ENCODE results near the gene CNPPD1.
"Not testable (repeated sequence)": the region's sequence is repeated elsewhere in the genome, so short reads cannot be mapped to it uniquely, and the experiment has no call there.

CNPPD1 gene

DNA sequence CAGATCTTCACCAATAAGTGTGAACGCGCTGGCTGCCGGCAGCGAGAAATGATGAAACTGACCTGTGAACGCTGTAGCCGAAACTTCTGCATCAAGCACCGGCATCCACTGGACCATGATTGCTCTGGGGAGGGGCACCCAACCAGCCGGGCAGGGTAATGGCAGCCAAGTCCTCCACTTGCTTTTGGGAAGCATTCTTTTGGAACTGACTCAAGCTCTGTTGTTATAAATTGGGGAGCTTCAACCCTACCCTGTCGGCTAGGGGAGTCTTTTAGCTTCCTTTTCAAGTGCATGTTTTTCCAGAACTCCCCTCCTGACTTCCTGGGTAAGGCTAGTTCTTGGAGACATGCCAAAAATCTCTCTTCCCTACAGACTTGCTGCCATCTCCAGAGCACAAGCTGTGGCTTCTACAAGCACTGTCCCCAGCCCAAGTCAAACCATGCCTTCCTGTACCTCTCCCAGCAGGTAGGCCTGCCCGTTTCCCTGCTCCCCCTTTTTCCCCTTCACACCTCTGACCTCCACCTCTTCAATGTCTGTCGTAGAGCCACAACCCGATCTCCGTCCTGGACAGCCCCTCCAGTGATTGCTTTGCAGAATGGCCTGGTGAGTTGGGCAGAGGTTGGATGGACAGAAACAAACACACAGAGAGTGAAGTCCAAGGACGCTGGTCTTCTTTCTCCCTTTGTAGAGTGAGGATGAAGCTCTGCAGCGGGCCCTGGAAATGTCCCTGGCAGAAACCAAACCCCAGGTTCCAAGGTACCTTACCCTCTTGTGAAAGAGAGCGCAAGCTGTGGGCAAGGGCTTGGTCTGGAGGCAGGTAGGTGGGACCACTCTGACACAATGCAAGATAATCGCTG, 31.4 kb upstream of the CNPPD1 start:
- no peak for DNase-seq (ENCODE audit: low spot score)

DNA sequence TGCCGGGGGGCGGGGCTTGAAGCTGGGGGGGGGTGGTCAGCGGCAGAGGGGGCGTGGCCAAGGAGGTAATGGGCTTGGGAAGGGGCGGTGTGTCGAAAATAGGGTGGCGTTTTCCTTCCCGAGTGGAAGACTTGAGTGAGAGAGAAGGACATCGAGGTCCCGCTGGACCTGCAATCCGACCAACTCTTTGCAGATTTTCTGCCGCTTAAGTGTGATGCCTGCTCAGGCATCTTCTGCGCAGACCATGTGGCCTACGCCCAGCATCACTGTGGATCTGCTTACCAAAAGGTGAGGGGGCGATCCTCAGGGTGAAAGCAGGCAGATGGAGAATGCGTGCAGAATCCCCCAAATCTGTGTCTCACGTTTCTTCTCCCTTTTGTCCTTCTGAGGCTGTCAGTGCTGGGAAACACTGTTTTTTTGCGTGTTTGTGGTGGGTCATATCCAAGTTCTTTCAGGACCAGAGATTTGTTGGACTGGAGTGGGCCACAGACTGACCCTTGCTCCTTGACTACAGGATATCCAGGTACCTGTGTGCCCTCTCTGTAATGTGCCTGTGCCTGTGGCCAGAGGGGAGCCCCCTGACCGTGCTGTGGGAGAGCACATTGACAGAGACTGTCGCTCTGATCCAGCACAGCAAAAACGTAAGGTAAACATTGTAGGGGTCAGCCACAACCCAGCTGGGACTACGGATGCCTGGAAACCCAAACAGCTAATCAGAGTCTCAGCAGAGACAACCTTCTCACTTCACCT, 30.6 kb upstream of the CNPPD1 start:
- no peak for DNase-seq (ENCODE audit: low spot score)

DNA sequence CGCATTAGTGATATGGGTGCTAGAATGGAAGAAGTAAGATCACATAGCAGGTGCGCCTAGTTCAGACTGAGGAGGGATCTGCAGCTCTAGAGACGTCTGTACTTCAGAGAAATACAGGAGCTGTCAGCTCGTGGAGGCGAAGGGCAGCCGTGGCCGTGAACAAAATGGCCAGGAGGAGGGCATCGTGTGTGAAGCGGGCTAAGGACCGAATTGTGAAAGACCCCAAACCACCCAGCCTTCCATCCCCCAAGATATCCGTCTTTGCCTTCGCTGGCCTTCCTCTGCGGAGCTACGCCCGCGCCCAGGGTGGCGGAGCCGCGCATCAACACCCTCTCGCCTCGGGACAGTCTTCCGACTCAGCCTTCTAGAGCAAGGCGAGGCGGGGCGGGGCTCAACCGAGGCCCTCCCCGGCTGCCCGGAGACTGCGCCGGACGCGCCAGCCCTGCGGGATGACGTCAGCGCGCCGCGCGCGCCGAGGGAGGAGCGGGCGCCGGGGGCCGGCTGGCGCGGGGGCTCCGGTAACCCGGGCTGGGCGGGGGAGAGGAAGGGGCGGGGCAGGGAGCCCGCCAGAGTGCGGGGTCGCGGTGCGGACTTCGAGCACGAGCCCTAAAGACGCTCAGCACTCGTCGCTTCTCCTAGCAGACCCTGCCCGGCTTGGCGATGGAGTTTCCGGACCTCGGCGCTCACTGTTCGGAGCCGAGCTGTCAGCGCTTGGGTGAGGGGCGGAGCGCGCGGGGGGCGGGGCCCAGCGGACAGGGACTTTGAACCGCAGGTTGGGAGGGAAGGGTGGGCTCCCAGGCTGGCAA, 29.8 kb upstream of the CNPPD1 start, which contains the start of gene ZFAND2B:
ZFAND2B (plus strand) TSS at position 455 of the 806 bp plus-strand sequence; CDS start at position 661, 206 bp downstream.
- DNase-seq (ENCODE audit: low spot score) = peak; percentile 94

DNA sequence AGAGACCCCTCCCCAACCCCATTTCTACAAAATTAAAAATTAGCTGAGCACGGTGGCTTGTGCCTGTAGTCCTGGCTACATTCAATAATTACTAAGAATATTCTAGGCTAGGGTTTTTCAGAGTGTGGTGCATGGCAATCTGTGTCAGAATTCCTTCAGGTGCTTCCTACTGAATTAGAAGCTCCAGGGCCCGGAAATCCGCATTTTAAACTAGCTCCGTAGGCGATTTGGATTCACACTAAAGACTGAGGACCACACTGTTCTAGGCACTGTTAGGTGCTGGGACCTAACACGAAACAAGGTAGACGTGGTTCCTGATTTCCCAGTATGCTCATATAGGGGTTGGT, 29.2 kb upstream of the CNPPD1 start:
- no peak for DNase-seq (ENCODE audit: low spot score)

DNA sequence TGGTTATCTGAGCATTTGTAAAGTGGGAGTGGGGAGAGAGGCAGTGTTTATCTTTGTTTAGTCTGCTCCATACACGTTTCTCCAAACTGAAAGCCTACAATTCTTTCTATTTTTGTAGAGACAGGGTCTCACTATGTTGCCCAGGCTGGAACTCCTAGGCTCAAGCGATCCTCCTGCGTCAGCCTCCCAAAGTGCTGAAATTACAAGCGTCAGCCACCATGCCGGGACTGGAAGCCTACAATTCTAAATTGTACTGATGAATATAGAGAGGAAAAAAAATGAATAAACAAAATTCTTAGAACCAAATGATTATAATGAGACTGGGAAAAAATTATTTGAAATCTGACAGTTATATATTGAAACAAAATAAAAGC, 28.4 kb upstream of the CNPPD1 start:
- DNase-seq (ENCODE audit: low spot score) = no peak

DNA sequence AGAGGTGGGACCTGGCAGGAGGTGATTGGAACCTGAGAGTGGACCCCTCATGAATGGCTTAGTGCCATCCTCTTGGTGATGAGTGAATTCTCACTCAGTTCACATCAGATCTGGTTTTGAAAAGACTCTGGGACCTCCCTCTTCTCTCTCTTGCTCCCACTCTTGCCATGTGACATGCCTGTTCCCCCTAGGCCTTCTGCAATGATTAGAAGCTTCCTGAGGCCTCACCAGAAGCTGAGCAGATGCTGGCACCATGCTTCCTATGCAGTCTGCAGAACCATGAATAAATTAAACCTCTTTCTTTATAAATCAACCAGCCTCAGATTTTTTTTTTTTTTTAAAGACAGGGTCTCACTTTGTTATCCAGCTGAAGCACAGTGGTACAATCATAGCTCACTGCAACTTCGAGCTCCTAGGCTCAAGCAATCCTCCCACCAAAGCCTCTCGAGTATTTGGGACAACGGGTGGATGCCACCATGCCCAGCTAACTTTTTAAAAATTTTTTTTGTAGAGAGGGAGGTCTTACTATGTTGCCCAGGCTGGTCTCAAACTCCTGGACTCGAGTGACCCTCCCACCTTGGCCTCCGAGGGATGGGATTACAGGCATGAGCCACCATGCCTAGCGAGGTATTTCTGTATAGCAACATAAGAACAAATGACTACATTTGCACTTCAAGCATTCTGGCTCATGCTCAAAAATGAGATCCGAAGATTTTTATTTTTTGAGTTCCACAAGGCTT, 27.9 kb upstream of the CNPPD1 start:
- no peak for DNase-seq (ENCODE audit: low spot score)

DNA sequence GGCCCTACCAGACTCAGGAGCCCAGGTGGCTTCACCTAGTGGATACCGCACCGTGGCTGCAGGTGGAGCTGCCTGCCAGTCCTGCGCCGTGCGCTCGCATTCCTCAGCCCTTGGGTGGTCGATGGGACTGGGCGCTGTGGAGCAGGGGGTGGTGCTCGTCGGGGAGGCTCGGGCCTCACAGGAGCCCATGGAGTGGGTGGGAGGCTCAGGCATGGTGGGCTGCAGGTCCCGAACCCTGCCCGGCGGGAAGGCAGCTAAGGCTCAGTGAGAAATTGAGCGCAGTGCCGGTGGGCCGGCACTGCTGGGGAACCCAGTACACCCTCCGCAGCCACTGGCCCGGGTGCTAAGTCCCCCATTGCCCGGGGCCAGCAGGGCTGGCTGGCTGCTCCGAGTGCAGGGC, 24.6 kb upstream of the CNPPD1 start:
- not testable (repeated sequence) for DNase-seq (ENCODE audit: low spot score)

DNA sequence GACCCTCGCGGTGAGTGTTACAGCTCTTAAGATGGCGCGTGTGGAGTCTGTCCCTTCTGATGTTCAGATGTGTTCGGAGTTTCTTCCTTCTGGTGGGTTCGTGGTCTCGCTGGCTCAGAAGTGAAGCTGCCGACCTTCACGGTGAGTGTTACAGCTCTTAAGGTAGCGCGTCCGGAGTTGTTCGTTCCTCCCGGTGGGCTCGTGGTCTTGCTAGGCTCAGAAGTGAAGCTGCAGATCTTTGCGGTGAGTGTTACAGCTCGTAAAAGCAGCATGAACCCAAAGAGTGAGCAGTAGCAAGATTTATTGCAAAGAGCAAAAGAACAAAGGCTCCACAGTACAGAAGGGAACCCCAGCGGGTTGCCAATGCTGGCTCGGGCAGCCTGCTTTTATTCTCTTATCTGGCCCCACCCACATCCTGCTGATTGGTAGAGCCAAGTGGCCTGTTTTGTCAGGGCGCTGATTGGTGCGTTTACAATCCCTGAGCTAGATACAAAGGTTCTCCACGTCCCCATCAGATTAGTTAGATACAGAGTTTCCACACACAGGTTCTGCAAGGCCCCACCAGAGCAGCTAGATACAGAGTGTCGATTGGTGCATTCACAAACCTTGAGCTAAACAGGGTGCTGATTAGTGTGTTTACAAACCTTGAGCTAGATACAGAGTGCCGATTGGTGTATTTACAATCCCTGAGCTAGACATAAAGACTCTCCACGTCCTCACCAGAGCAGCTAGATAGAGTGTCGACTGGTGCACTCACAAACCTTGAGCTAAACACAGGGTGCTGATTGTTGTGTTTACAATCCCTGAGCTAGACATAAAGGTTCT, 24.0 kb upstream of the CNPPD1 start:
- not testable (repeated sequence) for DNase-seq (ENCODE audit: low spot score)

DNA sequence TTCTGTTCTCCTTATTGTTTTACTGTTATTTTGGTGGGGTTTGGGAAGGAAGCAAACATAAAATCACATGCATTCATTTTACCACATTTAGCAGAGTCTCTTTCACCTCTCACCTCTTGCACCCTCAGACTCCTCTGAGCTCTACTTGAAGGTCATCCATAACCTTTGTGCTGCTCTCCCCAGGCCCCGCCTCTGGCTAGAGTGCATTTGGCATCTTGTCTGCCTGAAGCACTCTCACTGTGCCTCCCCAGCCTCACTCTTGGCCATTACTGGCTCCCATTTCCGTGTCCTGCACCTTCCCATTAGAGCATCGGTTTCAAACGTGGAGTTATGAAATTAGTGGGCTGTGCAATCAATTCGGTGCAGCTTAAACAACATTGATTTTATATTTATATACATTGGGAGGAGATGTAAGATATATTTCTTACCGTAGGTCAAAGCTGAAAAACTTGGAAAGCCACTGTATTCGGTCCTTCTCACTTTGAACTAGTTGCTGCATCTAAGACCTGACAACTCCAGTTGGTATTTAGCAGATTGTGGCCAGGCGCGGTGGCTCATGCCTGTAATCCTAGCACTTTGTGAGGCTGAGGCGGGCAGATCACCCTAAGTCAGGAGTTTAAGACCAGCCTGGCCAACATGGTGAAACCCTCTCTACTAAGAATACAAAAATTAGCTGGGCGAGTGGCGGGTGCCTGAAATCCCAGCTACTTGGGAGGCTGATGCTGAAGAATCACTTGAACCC, 22.9 kb upstream of the CNPPD1 start:
- DNase-seq (ENCODE audit: low spot score) = no peak

DNA sequence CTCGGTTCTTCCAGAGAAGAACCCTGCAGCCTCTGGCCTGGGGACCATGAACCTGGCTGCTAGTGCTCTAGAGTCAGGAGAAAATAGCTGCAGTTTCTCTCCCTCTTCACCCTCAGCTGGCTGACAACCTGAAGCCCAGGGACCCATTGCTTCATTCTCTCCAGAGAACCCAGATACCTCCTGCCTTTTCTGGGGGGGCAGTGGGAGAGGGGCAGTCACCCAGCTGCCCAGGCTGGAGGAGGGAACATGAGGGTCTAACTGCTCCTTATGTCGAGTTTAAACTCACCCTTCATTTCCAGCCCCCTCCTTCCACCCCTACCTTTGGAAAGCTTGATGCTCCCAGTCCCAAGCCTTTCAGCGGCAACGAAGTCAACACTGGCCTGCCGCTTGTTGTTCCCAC, 22.2 kb upstream of the CNPPD1 start:
- DNase-seq (ENCODE audit: low spot score) = no peak

DNA sequence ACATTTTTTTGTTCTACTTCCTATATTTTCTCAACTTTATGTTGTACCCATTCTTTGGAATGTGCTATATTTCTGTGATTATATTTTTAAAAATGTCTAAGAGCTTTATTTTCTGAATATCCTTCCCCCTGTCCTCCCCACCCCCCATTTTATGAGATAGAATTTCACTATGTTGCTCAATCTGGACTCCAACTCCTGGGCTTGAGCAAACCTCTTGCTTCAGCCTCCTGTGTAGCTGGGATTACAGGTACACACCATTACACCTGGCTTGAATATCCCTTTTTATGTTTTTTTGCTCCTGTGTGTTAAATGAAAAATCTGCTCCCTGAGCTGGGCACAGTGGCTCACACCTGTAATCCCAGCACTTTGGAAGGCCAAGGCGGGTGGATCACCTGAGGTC, 20.7 kb upstream of the CNPPD1 start:
- no peak for DNase-seq (ENCODE audit: low spot score)

DNA sequence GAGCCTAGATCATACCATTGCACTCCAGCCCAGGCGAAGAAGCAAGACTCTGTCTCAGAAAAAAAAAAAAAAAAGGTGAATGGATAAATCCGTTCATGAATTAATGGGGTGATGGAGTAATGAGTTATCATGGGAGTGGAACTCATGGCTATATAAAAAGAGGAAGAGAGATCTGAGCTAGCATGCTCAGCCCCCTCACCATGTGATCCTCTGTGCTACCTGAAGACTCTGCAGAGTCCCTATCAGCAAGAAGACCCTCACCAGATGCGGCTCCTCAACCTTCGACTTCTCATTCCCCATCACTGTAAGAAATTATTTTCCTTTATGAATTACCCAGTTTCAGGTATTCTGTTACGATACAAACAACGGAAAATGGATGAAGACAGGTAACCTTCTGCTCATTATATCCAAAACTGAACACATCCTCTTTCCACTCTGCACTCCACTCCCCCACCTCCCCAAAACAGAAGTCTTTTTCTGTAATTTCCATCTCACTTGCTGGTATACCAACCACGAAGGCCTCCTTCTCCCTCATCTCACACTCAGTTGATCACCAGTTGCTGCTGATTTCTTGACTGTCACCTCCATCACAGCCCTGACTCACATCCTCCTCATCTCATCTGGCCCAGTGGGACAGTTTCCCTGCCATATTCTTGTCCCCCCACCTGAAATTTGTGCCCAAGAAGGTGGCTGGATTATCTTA, 10.2 kb upstream of the CNPPD1 start:
- DNase-seq (ENCODE audit: low spot score) = no peak

DNA sequence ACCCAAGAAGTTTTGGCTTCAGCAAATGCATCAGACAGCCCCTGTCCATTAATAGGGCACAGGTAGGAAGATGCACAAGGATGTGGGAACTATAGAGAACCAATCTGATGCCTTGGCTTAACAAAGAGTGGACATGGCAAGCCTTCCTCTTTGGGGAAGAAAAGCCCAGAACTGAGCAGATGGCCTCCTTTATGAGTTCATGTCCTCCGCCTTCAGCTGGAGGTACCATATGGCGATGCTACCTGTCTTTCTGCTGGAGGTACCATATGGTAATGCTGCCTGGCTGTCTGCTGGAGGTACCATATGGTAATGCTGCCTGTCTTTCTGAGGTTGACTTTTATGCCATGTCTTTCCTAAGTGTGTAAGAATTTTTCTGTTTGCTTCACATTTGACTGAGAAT, 7.4 kb upstream of the CNPPD1 start:
- DNase-seq (ENCODE audit: low spot score) = no peak

DNA sequence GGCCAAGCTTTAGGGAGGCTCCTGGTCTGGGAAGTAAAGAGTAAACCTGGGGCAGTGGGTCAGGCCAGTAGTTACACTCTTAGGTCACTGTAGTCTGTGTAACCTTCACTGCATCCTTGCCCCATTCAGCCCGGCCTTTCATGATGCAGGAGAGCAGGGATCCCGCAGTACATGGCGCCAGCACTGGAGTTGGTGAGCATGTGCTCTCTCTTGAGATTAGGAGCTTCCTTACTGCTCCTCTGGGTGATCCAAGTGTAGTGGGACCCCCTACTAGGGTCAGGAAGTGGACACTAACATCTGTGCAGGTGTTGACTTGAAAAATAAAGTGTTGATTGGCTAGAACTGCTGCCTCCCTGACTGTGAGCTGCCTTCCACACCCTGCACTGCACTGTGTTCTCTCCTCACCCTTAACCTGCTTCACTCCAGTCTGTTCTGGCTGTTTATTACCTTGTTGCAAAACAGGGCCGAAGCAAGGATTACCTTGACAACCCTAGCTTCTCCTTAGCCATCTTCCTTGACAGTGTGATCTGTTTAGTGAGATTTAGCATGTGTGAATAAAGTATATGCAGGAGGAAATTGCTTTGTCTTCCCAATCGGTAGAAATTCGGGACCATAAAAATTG, 6.5 kb upstream of the CNPPD1 start:
- no peak for DNase-seq (ENCODE audit: low spot score)

DNA sequence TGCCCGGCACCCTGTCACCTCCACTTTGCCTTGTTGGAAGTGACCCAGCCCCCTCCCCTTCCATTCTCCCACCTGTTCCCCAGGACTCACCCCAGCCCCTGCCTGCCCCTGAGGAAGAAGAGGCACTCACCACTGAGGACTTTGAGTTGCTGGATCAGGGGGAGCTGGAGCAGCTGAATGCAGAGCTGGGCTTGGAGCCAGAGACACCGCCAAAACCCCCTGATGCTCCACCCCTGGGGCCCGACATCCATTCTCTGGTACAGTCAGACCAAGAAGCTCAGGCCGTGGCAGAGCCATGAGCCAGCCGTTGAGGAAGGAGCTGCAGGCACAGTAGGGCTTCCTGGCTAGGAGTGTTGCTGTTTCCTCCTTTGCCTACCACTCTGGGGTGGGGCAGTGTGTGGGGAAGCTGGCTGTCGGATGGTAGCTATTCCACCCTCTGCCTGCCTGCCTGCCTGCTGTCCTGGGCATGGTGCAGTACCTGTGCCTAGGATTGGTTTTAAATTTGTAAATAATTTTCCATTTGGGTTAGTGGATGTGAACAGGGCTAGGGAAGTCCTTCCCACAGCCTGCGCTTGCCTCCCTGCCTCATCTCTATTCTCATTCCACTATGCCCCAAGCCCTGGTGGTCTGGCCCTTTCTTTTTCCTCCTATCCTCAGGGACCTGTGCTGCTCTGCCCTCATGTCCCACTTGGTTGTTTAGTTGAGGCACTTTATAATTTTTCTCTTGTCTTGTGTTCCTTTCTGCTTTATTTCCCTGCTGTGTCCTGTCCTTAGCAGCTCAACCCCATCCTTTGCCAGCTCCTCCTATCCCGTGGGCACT, 5.8 kb upstream of the CNPPD1 start:
- DNase-seq (ENCODE audit: low spot score) = no peak

DNA sequence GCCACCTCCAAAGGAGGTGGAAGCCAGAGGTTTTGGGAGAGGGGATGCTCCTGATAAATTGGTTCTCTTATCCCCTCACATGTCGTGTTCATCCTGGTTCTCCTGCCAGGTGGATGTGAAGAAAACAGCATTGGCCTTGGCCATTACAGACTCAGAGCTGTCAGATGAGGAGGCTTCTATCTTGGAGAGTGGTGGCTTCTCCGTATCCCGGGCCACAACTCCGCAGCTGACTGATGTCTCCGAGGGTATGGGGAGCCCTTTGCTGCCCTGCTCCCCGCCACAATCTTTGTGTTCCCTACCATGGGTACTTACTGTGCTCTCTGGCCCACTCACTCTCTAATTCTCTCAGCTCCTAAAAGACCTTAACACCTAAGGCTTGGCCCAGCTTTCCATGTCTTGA, 4.8 kb upstream of the CNPPD1 start:
- DNase-seq (ENCODE audit: low spot score) = no peak

DNA sequence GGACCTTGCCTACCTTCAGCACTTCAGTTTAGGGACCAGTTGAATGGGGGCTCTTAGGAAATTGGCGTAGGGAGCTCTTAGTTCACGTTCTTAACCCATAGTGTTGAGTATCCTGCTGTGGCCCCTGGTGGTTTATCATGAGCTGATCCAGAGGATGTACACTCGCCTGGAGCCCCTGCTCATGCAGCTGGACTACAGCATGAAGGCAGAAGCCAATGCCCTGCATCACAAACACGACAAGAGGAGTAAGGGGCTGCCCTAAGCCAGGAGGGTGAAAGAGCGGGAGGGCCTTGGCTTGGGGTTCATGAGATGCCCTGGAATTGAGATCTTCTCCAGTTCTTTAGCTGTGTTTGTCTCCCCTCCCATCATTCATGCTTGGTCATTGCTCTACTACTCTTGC, 4.2 kb upstream of the CNPPD1 start:
- no peak for DNase-seq (ENCODE audit: low spot score)
